Gastrocnemius medialis (tissue), 4 donors: ENCODE results near the gene SMARCA2. TPM values are rescaled to one million over a fixed set of nuclear protein-coding genes. Genes with fewer than 3 reads are reported as not detected.

Experiments
- ATAC-seq, 2 donors: fragments of 150-250 bp; one replicate each; pipeline ENCODE4 v1.9.1; 2016
- DNase-seq, 2 donors: peaks; one replicate each; pipeline ENCODE4 v3.0.0-alpha.2; 2019
- H3K27ac ChIP-seq, 4 donors: fragments of 200-600 bp; sonication (generic); 1 replicate in 1 of 4; 2 replicates in 3 of 4; pipeline ENCODE4 v1.5.1; 2016 to 2018; ENCODE audit warnings: mild to moderate bottlenecking in 2 of 4, moderate library complexity in 1 of 4
- H3K27me3 ChIP-seq, 3 donors: fragments of 200-600 bp; sonication (generic) in 2 of 3; 1 replicate in 1 of 3; 2 replicates in 2 of 3; pipeline versions ENCODE4 v1.5.1 to v1.6.0; 2016 to 2019; ENCODE audit warnings: mild to moderate bottlenecking in 1 of 3, moderate library complexity in 1 of 3
- H3K36me3 ChIP-seq, 2 donors: fragments of 200-600 bp; sonication (generic) in 1 of 2; one replicate each; pipeline ENCODE4 v1.5.1; 2017 to 2018
- H3K4me1 ChIP-seq, 2 donors: fragments of 200-600 bp; sonication (generic) in 1 of 2; one replicate each; pipeline ENCODE4 v1.5.1; 2016 to 2017; ENCODE audit warnings: mild to moderate bottlenecking in 2 of 2
- H3K4me3 ChIP-seq, 4 donors: fragments of 200-600 bp; sonication (generic) in 3 of 4; 1 replicate in 1 of 4; 2 replicates in 3 of 4; pipeline ENCODE4 v1.5.1; 2016 to 2019; ENCODE audit warnings: mild to moderate bottlenecking in 2 of 4
- H3K9me3 ChIP-seq, 3 donors: fragments of 200-600 bp; sonication (generic) in 2 of 3; 1 replicate in 1 of 3; 2 replicates in 2 of 3; pipeline ENCODE4 v1.5.1; 2016 to 2019
- POLR2A ChIP-seq, 2 donors: fragments of 450-650 bp; IDR thresholded peaks; one replicate each; pipeline ENCODE4 v1.6.1; 2017; ENCODE audit warnings: antibody characterized with exemption in 2 of 2, mild to moderate bottlenecking in 2 of 2, moderate library complexity in 2 of 2
- in situ Hi-C, 4 donors: fragments of 200-750 bp; cut with MboI; loops; one replicate each; pipeline versions ENCODE4 v1.15.0 to v1.8.0; 2017; ENCODE audit warnings: low sequenced_read_pairs in 4 of 4
- intact Hi-C: fragments of 100-400 bp; cut with DNase I; formaldehyde crosslinking; loops from one replicate; pipeline ENCODE4 v1.15.1; 2023; ENCODE audit warnings: low total_unique reads
- total RNA-seq, 4 donors: library from RNA; depleted of rRNA; stranded (reverse); fragments of >200 nt; gene quantifications; one replicate each; pipeline versions ENCODE4 v1.1.0 to v1.2.3, GENCODE V29; 2016
- TF ChIP-seq, protein P1 (sequence below), 5 experiments: fragments of 450-650 bp in 3 of 5; fragments of 200-600 bp in 2 of 5; sonication (generic) in 2 of 5; IDR thresholded peaks in 4 of 5; conservative IDR thresholded peaks in 1 of 5; 1 replicate in 4 of 5; 2 replicates in 1 of 5; pipeline ENCODE4 v1.5.1; 2016 to 2019; ENCODE audit warnings: antibody characterized with exemption in 5 of 5, mild to moderate bottlenecking in 3 of 5, moderate library complexity in 3 of 5

The SMARCA2 gene
- total RNA-seq, 4 donors from 2014 or later, result 54.6 to 69.7 (median 63.0) TPM

DNA sequence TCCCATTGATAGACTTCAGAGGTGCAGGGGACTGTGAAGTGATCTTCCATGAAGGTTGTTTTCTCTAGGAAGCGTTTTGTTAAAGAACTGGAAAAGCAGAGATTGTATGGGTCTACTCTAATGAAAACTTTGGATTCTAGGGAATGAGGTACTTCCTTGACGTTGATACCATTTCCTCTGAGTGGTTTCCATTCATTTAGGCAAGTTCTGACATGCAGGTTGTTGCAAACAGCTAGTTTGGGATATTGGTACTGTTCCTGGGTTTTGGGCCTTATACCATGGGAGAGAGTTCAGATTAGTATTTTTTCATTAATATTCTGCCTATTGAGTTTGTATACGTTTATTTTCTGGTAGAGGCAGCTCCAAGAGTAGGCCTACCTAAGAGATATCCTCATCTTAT, 25.7 kb downstream of the SMARCA2 start:
- ATAC-seq, result no peak
- in situ Hi-C loops, result no loop called here
- Histone ChIP-seq H3K27me3 (no peaks in the 10 kb centered on the region), H3K4me3 (no peak overlapping the region), H3K9me3 (no peaks in the 10 kb centered on the region), H3K36me3 (peaks cover 0 to 25% of the 10 kb centered on the region in 2 donors), H3K27ac (no peak overlapping the region), H3K4me1 (peaks cover 11 to 15% of the 10 kb centered on the region in 2 donors)
- no peak for TF ChIP-seq POLR2A (IDR thresholded peaks at IDR 0.05)
- TF ChIP-seq, protein P1, sequence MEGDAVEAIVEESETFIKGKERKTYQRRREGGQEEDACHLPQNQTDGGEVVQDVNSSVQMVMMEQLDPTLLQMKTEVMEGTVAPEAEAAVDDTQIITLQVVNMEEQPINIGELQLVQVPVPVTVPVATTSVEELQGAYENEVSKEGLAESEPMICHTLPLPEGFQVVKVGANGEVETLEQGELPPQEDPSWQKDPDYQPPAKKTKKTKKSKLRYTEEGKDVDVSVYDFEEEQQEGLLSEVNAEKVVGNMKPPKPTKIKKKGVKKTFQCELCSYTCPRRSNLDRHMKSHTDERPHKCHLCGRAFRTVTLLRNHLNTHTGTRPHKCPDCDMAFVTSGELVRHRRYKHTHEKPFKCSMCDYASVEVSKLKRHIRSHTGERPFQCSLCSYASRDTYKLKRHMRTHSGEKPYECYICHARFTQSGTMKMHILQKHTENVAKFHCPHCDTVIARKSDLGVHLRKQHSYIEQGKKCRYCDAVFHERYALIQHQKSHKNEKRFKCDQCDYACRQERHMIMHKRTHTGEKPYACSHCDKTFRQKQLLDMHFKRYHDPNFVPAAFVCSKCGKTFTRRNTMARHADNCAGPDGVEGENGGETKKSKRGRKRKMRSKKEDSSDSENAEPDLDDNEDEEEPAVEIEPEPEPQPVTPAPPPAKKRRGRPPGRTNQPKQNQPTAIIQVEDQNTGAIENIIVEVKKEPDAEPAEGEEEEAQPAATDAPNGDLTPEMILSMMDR (IDR thresholded peaks at IDR 0.05 in 4 of 5, conservative IDR thresholded peaks at IDR 0.05 in 1 of 5), result no peak
- DNase-seq, result no peak
- intact Hi-C loops, result no loop called here

DNA sequence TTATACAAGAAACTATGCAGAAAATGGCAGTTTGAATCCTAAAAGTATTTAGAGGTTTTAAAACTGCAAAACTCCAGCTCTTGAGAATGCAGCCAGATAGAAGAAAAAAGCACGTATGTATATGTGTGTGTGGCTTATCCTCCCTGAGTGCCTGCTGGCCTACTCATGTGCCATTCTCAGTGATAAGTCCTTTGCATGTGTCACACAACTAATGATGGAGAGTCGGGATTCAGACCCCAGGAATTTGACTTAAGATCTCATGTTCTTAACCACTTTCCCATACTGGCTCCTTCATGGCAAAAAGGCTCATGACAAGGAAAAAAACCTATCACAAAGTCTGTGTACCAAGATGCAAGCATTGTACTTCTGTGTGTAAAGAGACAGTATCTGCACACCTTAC, 26.6 kb downstream of the SMARCA2 start:
- no peak for TF ChIP-seq POLR2A (IDR thresholded peaks at IDR 0.05)
- TF ChIP-seq, protein P1 (IDR thresholded peaks at IDR 0.05 in 4 of 5, conservative IDR thresholded peaks at IDR 0.05 in 1 of 5), result no peak
- Histone ChIP-seq H3K4me3 (no peak overlapping the region), H3K4me1 (peaks cover 11 to 15% of the 10 kb centered on the region in 2 donors), H3K27me3 (no peaks in the 10 kb centered on the region), H3K27ac (no peak overlapping the region), H3K9me3 (no peaks in the 10 kb centered on the region), H3K36me3 (peaks cover 0 to 25% of the 10 kb centered on the region in 2 donors)
- no peak for ATAC-seq
- in situ Hi-C loops (no loop called here), intact Hi-C loops (no loop called here)
- no peak for DNase-seq

DNA sequence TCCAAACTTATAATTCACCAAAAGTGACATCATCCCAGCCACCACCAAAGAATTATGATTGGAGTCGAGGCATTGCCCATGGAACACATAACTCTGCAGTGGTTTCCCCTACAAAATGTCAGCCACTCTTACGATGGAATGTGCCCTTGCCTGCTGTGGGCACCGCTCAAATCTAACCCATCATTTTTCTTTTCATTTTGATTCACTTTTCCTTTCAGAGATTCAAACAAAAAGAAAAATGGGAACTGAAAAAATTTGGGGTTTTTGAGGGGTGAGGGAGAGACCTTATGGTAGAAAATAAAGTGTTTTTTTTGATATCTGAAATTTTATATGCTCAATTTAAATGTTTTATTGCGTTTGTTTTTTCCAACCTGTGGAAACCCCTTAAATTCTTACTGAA, 28.1 kb downstream of the SMARCA2 start:
- peaks cover 11 to 15% of the 10 kb centered on the region in 2 donors for H3K4me1 ChIP-seq
- H3K4me3 ChIP-seq, result no peak overlapping the region
- H3K9me3 ChIP-seq, result no peaks in the 10 kb centered on the region
- no peak overlapping the region for H3K27ac ChIP-seq
- intact Hi-C loops, result no loop called here
- H3K27me3 ChIP-seq, result no peaks in the 10 kb centered on the region
- H3K36me3 ChIP-seq, result peaks cover 0 to 35% of the 10 kb centered on the region in 2 donors
- no peak for TF ChIP-seq POLR2A (IDR thresholded peaks at IDR 0.05)
- TF ChIP-seq, protein P1 (IDR thresholded peaks at IDR 0.05 in 4 of 5, conservative IDR thresholded peaks at IDR 0.05 in 1 of 5), result no peak
- no peak for DNase-seq
- ATAC-seq, result no peak
- in situ Hi-C loops, result no loop called here

DNA sequence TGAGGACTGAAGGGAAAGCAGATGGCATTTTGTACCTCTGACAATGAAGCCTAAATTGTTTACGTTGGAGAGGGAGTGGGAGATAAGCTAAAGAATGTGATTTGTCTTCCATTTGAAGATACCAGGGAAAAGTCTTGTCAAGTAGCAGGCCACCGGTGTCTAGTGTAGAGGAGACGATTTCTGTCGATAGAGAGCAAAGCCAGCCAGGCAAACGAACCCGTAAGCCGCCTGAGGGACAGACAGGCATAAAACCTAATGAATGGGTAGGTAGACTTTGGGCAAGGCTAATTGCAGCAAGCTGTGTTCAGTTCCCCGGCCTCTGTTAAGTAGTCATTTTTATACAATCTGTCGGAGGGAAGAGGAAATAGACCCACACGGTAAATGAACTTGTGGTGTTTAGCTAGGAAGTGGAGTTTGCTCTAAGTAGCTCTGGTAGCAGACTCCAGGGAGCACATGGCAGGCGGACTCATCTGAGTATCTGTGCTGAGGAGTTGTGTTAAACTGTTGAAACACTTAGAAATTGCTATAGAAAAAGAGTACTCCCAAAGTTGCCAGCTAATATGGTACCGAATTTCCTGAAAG, 28.8 kb downstream of the SMARCA2 start:
- peaks cover 11 to 15% of the 10 kb centered on the region in 2 donors for H3K4me1 ChIP-seq
- in situ Hi-C loops (no loop called here), intact Hi-C loops (no loop called here)
- ATAC-seq, result no peak
- TF ChIP-seq POLR2A (IDR thresholded peaks at IDR 0.05), result no peak
- TF ChIP-seq, protein P1 (IDR thresholded peaks at IDR 0.05 in 4 of 5, conservative IDR thresholded peaks at IDR 0.05 in 1 of 5), result no peak
- no peak for DNase-seq
- no peaks in the 10 kb centered on the region for H3K9me3 ChIP-seq
- no peak overlapping the region for H3K4me3 ChIP-seq
- no peak overlapping the region for H3K27ac ChIP-seq
- no peaks in the 10 kb centered on the region for H3K27me3 ChIP-seq
- peaks cover 0 to 36% of the 10 kb centered on the region in 2 donors for H3K36me3 ChIP-seq
